ENCODE data around the gene DLG4.
"Not testable (repeated sequence)": the region's sequence is repeated elsewhere in the genome, so short reads cannot be mapped to it uniquely, and the experiment has no call there.

The DLG4 gene

DNA sequence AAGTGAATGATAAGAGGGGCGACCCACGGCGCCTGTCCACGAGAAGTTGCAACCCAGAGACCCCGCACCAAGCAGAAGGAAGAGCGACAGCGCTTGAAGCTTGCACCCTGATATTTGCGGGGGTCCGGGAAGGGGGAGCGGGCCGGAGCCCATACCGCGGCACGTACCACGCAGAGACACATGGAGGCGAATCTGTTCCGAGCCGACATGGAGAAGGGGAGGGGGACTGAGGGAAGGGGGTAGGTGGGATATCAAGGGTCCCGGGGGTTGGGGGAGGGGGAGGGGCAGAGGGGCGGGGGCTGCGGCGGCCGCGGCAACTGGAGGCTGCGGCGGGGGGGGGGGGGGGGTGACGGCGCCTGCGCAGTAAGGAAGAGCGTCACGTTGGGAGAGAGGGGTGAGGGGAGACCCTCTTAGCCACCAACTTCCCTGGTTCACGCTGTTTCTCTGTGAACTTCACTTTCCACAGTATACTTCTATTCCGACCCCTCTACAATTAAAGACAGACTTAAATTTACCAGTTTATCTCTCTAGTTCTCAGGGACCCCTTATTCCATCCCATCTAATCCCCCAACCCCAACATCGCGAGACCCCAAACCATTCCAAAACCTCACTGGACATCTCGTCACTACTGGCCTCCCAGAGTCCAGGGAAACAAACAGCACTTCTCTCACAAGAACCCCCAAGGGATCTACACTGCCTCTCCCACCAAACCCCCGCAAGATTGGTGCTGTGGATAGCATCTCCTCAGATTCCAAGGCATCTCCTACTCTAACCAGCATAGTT is 8.0 kb downstream of the DLG4 start:
- no peak for DNase-seq

DNA sequence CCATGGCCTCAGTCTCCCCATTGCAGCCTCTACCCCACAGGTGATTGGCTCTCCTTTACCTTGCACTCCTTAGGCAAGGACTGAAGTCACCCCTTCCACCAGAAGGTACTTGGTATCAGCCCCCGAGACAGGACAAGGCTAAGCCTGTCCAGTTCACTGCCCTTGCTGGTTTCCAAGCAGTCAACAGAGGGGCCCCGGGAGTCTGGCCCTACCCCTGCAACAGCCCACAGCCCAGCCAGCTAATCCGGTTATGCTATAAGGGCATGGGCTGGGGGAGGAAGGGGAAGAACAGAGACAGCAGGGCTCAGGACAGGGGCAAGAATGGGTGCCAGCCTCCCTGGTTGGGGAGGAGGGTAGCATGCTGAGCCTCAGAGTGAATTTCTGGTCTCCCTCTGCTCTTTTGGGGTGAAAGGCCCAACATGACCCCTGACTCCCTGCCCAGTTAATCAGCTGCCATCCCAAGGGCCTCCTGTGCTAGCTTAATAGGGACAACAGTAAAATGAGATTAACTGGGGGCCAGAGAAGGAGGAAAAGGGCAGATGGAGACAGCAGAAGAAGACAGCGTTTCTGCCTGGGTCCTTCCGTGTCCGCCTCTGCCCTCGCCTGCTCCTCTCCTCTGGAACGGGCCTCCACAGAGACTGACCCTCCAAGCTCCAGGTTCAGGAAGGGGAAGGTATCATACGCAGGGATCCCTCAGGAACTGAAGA is 10.7 kb downstream of the DLG4 start:
- no peak for DNase-seq

DNA sequence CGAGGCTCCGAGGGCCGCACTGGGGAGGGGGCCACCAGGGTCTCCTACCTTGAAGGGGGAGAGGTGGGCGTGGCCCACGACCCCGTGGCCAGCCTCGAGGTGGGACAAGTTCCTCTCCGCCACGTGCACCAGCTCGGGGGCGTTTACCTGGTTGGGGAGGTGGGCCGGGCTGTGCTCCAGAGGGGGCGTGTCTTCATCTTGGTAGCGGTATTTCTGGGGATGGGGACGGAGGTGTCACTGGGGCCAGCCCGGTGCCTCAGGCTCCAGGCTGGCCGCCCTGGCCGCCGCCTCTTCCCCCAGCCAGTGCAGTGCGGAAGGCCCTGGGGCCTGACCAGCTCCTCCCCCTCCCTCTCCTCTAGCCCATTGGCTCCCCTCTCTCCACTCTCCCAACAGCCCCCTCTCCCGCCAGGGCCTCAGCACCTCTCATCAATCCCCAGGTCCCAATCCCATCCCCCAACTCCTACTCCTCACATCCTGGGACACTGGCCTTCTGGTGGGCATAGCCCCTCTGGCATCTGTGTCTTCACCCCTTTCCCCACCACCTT is 11.5 kb downstream of the DLG4 start:
- no peak for DNase-seq

DNA sequence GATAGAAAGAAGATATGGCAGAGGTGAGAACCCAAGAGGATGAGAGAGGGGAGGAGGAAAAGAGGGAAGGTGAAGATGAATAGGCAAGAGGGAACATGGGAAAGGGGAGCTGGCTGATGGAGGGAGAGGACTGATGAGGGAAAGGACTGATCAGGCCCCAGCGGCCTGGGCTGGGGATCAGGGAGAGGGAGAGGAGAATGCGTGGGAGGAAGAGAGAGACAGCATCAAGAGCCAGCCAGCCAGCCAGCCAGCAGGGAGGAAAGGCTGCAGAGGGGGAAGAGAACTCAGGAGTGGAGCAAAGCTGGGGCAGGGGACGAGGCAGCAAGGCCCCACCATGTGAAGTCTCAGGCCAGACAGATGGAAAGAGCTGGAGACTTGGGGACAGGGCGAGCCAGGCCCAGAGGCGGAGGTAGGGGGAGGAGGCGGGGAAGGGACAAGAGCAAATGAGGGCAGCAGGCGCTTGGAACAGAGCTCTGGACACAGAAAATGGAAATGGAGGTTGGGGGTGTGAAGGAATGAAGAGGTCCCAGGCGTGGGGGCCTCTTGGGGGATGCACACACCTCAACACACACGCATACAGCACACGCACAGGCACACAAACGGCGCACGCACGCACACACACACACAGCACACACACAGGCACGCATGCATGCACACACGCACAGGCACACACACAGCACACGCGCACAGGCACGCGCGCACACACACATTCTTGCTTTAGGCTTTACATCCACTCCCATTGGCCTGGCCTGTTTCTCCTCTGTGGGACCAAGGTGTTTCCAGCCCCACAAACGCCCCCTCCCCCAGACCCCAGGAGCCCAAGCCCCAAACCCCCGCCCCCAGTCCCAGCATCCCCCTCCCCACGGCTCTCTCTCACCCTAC is 12.3 kb downstream of the DLG4 start:
- no peak for DNase-seq

DNA sequence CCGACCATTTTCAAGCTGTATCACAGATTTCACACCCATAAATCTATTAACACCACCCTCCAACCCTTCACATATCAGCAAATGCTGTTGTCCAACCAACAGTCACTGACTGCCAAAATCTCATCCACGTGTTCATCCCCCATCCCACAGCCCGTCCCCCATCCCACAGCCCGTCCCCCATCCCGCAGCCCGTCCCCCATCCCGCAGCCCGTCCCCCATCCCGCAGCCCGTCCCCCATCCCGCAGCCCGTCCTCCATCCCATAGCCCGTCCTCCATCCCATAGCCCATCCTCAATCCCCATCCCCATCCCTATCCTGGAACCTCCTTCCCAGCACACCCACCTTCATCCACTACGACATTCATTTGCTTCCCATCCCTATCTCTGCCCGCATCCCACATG is 14.1 kb downstream of the DLG4 start:
- DNase-seq = no peak

DNA sequence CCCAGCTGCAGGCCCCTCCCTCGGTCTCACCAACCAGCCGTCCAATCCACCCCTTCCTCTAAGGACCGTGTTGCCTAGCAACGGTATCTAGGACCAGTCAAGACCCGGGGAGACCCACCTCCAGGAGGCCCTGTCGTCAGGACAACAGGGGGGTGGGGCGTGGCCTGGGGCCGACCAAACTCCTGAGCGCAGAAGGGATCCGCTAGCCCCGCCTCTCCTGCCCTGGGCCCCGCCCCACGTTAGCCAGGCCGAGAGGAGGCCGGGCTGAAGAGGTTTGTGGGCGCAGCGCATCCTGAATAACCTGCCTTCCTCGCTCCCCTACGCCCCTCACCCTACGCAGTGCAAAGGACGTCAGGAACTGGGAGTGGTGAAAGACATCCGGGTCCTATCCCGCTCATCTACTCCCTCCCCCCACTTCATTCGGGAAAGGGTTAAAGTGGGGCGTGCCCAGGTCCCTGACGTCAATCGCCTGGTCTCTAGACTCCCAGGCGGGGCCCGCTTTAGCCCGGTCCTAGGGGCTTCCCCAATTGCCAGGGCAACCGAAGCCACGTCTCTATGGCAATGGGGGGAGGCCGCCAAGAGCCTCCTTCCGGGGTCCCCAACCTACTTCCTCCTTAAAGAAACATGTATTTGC is 14.7 kb downstream of the DLG4 start:
- peak; percentile 96 for DNase-seq

DNA sequence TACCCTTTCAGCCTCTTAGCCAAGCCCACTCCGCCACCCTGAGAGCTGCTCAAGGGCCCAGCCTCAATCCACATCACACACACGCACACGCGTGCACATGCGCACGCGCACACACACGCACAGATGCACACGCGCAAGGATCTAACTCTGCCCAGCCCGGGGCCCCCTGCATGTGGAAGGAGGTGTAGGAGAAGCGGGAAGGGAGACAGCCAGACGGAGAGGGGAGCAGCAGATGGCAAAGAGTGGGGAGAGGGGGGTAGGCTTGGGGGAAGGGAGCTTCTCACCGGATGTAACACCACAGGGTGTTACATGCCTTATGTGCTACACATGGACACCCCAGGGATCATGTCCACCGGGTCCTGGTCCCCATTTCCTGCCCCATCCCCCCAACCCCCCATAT is 15.3 kb downstream of the DLG4 start:
- no peak for DNase-seq

DNA sequence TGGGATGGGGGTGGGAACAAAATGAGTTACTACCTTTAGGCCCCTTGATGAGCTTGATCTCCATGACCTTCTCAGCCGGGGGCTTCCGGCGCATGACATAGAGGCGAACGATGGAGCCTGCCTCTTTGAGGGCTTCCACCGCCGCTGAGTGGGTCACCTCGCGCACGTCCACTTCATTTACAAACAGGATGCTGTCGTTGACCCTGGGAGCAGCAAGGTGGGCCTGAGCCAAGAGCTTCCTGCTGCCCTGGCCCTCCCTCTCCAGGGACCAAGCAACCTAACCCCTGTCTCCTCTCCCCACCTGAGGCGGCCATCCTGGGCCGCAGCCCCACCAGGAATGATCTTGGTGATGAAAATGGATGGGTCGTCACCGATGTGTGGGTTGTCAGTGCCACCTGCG is 16.2 kb downstream of the DLG4 start:
- DNase-seq = no peak

DNA sequence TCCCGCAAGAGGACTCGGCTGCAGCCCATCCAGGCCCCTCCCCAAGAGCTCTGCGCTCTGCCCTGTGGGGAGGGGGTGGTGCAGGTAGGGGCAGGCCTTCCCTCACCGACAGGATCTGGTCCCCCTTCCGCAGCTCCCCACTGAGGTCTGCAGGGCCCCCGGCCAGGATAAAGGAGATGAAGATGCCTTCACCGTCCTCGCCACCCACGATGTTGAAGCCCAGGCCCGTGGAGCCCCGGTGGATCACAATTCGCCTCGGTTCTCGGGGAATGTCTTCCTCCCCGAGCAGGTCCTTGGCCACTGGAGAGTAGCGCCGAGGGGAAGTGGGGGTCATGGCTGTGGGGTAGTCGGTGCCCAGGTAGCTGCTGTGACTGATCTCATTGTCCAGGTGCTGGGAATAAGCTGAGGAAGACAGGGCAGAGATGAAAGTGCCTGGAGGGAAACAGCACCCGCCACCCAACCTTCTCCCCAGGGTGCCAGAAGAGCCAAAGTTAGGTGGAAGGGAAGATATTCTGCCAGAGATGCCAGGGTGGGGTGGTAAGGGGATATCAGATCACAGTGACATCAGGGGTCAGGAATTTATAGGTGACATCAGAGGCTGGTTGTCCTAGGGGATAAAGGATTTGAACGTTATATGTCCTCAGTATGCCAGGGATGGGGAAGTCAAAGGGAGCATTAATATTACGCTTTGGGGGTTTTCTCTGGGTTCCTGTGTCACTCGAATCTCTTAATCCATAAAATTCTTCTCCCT is 22.8 kb downstream of the DLG4 start:
- DNase-seq = no peak

DNA sequence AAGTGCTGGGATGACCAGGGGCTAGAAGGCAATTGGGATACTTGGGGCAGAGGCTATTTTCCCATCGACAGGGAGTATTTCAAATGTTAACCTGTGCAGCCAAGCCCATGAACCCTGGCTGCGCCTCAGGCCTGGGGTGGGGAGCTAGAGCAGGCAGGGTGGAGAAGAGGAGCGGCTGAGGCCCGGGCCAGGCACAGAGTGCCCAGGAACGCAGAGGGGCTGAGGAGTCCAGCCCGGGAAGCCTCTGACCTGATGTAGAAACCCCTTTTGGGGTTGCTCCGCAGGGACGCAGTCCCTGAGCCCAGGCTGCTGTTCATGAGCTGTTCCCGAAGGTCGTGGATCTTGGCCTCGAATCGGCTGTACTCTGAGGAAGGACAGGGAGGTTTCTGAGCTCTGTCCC is 23.7 kb downstream of the DLG4 start:
- DNase-seq = no peak

DNA sequence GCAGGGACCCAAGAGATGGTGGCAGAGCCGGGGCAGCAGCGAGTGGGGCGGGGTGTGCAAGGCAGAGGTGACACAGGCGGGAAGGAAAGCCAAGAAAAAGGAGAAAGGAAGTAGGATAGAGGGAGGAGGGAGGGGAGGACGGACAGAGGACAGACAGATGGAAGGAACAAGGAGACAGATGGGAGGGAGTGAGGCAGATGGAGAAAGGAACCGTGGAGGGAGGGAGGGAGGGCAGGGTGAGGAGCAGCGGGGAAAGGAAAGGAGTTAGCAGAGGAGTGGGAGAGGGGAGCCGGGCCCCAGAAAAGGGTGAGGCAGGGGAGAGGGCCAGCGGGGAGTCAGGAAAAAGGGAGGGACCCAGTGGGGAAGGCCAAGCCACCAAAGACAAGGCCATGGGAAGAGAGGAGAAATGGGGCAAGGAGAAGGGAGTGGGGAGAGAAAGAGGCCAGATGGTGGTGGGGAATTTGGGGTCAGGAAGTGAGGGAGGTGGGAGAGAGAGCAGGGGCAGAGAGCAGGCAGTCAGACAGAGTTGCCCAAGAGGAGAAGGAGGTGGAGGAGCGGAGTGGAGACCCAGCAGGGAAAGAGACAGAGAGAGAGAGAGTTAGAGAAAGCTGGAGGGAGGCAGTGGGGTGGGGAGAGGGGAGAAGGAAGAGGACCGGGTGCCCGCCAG is 27.2 kb downstream of the DLG4 start:
- no peak for DNase-seq

DNA sequence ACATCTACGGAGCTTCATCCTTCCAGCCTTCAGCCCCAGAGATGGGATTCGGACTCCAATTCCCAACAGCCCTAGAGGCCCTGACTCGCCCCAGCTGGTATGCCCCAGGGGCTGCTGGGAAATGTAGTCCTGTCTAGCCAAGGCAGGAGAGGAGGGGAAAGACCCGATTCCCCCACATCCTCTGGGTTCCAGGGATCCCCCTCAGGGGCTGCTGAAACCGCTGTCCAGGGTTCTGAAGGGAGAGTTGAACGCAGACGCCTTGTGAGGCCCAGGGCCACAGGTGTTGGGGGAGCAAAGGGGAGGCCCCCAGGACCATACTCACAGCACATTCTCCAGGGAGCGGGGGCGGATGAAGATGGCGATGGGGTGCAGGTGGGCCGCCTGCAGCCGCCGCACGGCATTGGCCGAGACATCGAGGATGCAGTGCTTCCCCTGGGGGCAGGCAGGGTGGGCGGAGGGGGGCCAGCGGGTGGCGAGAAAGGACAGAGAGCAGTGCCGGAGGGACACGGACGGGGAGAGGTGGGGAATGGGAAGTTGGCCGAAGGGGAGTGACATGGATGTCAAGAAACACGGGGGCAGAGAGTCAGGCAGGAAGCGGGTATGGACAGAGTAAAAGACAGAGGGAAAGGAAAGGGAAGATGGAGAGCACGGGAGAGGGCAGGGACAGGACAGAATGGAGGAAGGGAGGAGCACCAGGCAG is 27.9 kb downstream of the DLG4 start:
- DNase-seq = peak; percentile 41

DNA sequence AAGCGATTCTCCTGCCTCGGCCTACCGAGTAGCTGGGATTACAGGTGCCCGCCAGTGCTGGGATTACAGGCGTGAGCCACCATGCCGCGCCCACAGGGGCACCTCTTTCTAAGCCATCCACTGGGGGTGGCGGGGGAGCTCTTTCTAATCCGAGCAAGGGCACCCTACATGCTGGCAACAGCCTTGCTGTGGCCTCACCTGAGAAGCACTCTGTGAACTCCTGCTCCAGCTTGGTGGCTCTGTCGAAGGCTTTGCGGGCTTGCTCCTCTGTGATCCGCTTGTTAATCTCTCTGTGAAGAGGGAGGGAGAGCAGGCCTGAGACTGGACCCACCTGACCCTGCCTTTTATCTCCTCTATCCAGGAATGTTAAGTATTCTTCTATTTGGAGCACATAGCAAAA is 28.6 kb downstream of the DLG4 start:
- DNase-seq = no peak

DNA sequence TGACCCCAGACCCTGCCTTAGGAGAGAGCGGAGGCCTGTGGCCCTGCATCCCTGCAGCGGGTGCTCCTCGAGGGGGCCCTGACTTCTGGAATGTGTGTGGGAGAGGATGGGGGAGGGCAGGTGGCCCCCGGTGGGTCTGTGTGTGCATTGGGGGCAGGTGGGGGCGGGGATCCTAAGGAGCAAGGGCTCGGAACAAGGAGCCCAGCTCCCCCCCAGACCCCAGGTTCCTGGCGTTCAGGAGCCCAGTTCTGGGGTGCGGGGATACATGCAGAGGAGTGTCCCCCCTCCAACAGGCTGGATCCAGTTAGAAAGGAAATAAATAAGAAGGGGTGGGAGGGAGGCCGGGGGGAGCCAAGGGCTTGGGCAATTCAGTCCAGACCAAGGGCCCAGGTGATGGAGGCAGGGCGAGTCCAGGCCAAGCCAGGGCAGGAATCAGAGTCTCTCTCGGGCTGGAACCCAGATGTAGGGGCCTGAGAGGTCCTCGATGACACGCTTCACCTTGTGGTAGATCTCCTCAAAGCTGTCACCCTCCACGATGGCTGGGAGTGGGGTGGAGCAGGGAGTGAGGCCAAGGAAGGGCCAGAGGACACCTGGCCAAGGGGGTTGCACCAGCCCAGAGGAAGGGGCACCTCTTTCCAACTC is 29.2 kb downstream of the DLG4 start:
- no peak for DNase-seq

DNA sequence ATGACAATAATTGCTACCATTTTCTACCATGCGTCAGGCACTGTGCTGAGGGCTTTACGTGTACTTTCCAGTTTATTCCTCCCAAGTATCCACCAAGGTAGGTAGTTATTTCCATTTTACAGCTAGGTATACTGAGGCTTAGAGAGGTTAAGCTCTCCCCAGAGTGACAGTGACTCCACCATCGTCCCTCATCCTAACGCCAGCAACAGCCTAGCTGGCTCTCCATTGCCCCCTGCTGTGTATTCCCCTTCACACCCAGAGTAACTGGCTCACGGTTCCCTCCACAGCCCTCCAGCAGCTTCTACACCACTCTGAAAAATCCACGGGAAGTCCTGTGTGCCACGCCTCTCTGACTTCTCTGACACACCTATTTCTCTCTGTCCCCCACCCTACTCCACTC is 33.4 kb downstream of the DLG4 start:
- peak; percentile 15 for DNase-seq

DNA sequence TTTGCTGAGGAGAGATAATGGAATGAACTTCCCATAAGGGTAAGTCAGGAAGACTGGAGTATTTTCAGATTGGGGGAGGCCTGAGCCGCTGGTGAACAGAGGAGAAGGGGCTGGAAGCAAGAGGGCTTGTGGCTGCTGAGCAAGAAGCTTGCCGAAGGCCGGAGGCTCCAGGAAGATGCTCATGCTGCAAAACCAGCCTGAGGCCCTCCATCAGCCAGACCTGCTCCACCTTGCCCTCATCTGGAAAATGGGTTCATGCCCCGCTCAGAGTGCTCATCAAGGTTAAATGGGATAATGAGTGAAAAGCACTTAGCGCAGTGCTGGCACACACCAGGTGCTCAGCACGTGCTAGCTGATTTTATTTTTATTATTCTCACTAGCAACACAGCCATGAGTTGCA is 35.0 kb downstream of the DLG4 start:
- no peak for DNase-seq

DNA sequence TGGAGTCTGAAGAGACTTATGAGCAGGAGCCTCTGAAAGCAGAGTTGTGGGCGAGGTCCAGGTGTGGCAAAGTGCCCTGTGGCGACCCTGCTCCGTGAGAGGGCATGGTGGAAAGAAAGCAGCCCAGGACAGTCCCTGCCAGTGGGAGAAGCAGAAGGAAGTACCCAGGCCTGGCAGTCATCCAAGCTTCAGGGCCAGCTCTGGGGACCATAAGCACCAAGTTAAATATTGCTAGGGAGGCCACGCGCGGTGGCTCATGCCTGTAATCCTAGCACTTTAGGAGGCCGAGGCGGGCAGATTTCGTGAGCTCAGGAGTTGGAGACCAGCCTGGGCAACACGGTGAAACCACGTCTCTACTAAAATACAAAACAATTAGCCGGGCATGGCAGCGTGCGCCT is 35.5 kb downstream of the DLG4 start:
- no peak for DNase-seq

DNA sequence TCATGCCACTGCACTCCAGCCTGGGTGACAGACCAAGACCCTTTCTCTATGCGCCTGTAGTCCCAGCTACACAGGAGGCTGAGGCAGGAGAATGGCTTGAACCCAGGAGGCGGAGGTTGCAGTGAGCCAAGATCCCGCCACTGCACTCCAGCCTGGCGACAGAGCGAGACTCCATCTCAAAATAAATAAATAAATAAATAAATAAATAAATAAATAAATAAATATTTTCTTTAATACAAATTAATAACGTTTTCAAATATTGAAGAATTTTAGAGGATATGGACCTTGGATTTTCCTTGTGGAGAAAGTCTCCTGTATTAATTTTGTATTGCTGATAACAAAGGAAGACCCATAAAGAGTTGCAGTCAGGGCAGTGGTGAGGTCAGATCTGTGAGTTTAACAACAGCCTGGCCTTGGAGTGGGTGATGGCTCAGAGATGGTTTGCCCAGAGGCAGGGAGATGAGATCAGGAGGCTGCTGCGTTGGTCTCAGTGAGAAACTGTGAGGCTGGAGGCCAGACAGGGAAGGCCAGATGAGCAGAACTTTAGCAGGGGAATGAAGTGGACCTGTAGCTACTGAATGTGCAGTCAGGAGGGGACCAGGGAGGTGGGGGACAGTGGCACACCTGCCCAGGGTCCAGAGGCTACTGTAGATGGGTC is 36.1 kb downstream of the DLG4 start:
- DNase-seq = no peak

DNA sequence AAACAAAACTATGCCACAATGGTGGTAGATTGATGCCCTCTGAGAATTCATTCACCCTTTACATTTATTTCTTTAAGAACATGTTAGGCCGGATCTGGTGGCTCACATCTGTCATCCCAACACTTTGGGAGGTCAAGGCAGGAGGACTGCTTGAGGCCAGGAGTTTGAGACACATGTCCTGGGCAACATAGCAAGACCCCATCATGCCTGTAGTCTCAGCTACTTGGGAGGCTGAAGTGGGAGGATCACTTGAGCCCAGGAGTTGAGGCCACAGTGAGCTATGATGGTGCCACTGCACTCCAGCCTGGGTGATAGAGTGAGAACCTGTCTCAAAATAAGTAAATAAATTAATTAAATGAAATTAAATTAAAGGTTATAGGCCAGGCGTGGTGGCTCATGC is 37.5 kb downstream of the DLG4 start:
- not testable (repeated sequence) for DNase-seq

All from stimulated activated CD4-positive, alpha-beta T cell treated with anti-CD3 and anti-CD28 coated beads, Interleukin-15, amount 100 ng/mL, for 24 hours (primary cell).